Upper lobe of left lung (tissue), 6 donors: ENCODE results near the gene CD274. TPM values are rescaled to one million over a fixed set of nuclear protein-coding genes. Genes with fewer than 3 reads are reported as not detected.

ENCODE experiments used
- ATAC-seq, 2 donors: fragments of 200-7000 bp; cut with Tn5 transposase; one replicate each; pipeline ENCODE4 v1.9.1; 2022; ENCODE audit warnings: mild to moderate bottlenecking in 2 of 2, moderate library complexity in 2 of 2; ENCODE audit not compliant: low FRiP score in 2 of 2
- DNase-seq, 2 donors: peaks; one replicate each; pipeline ENCODE4 v3.0.0-alpha.2; 2019 to 2020
- H3K27ac ChIP-seq, 4 donors: fragments of 200-600 bp; sonication (generic); one replicate each; pipeline ENCODE4 v1.5.1; 2016 to 2019
- H3K27me3 ChIP-seq, 4 donors: fragments of 200-600 bp; sonication (generic); one replicate each; pipeline ENCODE4 v1.5.1; 2017 to 2019
- H3K36me3 ChIP-seq, 4 donors: fragments of 200-600 bp; sonication (generic); one replicate each; pipeline ENCODE4 v1.5.1; 2016 to 2019
- H3K4me1 ChIP-seq, 4 donors: fragments of 200-600 bp; sonication (generic); one replicate each; pipeline ENCODE4 v1.5.1; 2018 to 2019
- H3K4me3 ChIP-seq, 4 donors: fragments of 200-600 bp; sonication (generic); one replicate each; pipeline ENCODE4 v1.5.1; 2017 to 2019; ENCODE audit warnings: mild to moderate bottlenecking in 2 of 4, moderate library complexity in 1 of 4
- H3K9me3 ChIP-seq, 4 donors: fragments of 200-600 bp; sonication (generic); one replicate each; pipeline ENCODE4 v1.5.1; 2018 to 2019
- CTCF ChIP-seq, 6 experiments: fragments of 450-650 bp in 4 of 6; fragments of 200-600 bp in 2 of 6; sonication (generic) in 2 of 6; IDR thresholded peaks; one replicate each; pipeline ENCODE4 v1.5.1; 2016 to 2019; ENCODE audit warnings: antibody characterized with exemption in 6 of 6
- EP300 ChIP-seq, 4 donors: sonication (generic); formaldehyde crosslinking; IDR thresholded peaks; one replicate each; pipeline ENCODE4 v1.5.1; 2017; ENCODE audit warnings: antibody characterized with exemption in 4 of 4, control low read depth in 2 of 4
- POLR2A ChIP-seq, 4 donors: fragments of 450-650 bp; IDR thresholded peaks; one replicate each; pipeline ENCODE4 v1.5.1; 2016 to 2017; ENCODE audit warnings: antibody characterized with exemption in 4 of 4, mild to moderate bottlenecking in 2 of 4
- POLR2AphosphoS5 ChIP-seq, 2 donors: sonication (generic); formaldehyde crosslinking; IDR thresholded peaks; one replicate each; pipeline ENCODE4 v1.5.1; 2017; ENCODE audit warnings: antibody characterized with exemption in 2 of 2
- WGBS, 2 donors: methylation state at CpG; one replicate each; pipeline ENCODE4 v1.1.5; 2017 to 2018; 5-methylcytosine and 5-hydroxymethylcytosine counted together
- total RNA-seq, 6 donors: library from RNA; depleted of rRNA in 4 of 6; stranded (reverse); fragments of >200 nt in 4 of 6; gene quantifications; one replicate each; pipeline versions ENCODE4 v1.1.0 to v1.2.1, GENCODE V29; 2016 to 2021
- donor health status: DM: no; HTN: no; CAD: no; lungs with moderate emphysema.
- donor health status: DM: no; HTN: yes; CAD: no; lungs with severe emphysema.

Gene CD274
- total RNA-seq, 6 donors from 2014 or later: 11.6 to 20.8 (median 14.4) TPM

DNA sequence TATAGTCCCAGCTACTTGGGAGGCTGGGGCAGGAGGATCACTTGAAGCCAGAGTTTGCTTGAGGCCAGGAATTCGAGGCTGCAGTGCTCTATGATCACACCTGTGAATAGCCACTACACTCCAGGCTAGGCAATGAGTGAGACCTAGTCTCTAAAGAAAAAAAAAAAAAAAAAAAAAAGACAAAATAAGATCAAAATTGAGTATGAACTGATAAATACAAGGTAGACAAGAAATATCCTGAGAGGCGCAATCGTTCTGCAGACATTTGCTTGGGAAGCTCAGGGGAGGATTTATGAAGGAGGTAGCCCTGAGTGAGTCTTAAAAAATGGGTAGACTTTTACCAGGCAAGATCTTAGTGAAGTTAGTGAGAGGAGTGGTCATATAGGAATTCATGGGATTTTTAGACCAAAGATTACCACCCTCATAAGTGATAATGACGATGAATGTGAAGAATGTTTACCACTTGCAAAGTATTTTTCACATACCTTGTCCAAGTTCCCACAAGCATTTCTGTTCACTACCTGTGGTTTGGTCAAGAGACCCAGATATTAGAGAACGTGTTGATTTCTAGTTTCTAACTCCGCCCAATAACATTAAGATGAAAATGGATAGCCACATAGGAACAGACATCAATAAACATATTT, 64.4 kb downstream of the CD274 start:
- no peak for TF ChIP-seq POLR2AphosphoS5 (IDR thresholded peaks at IDR 0.05)
- no peak for TF ChIP-seq POLR2A (IDR thresholded peaks at IDR 0.05)
- no peak for TF ChIP-seq EP300 (IDR thresholded peaks at IDR 0.05)
- TF ChIP-seq CTCF (IDR thresholded peaks at IDR 0.05): no peak
- 84 to 92% methylated on average over 6 of the region's 6 CpGs for WGBS, 2 donors
- peaks cover 5 to 24% (median 11%) of the 10 kb centered on the region in 4 donors for H3K4me1 ChIP-seq
- no peak overlapping the region for H3K27ac ChIP-seq
- ATAC-seq (no peak), DNase-seq (no peak)
- H3K27me3 ChIP-seq: no peaks in the 10 kb centered on the region
- no peak overlapping the region for H3K4me3 ChIP-seq
- no peaks in the 10 kb centered on the region for H3K36me3 ChIP-seq
- no peaks in the 10 kb centered on the region for H3K9me3 ChIP-seq

GRCh38 chr9:5515261-5515650, 64.9 kb downstream of the CD274 start:
- no peak overlapping the region for H3K27ac ChIP-seq
- H3K9me3 ChIP-seq: no peaks in the 10 kb centered on the region
- 69 to 72% methylated on average over 4 of the region's 4 CpGs for WGBS, 2 donors
- TF ChIP-seq POLR2A (IDR thresholded peaks at IDR 0.05) (no peak), EP300 (IDR thresholded peaks at IDR 0.05) (no peak), CTCF (IDR thresholded peaks at IDR 0.05) (no peak), POLR2AphosphoS5 (IDR thresholded peaks at IDR 0.05) (no peak)
- no peaks in the 10 kb centered on the region for H3K36me3 ChIP-seq
- no peak for ATAC-seq
- H3K4me3 ChIP-seq: no peak overlapping the region
- peaks cover 0 to 20% (median 8%) of the 10 kb centered on the region in 4 donors for H3K4me1 ChIP-seq
- H3K27me3 ChIP-seq: no peaks in the 10 kb centered on the region
- DNase-seq: no peak

DNA sequence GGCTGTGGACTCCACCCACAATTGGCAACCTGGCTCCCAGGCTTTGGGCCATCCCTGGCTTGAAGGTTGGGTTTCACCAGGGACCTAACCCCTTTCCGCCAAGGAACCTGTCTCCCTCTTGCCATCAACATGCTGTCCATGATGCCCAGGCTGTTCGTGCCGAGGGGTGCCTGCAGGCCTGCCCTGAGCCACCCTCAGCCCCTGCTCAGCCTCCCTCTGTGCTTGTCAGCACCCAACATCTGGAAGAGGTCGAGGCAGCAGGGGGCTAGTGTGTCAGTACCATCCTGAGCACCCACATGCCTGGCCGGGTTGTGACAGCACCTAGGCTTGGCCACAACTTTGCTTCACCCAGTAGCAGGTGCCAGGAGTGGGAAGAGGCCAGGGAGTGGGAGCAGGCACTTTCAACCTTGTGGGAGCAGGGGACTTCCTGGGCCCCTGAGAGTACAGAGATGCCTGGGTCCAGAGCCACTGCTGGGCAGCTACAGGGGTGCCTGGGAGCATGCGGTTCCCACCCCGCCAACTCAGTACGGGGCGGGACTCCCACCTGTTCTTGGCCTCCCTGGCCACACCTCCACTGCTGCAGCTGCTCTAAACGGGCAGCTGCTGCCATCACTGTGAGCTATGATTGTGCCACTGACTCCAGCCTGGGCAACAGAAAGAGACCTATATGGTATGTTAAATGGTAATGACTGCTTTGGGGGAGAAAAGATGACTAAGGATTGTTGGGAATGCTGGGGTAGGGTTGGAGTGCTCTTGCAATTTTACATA, 66.3 kb downstream of the CD274 start:
- Histone ChIP-seq H3K27me3 (no peaks in the 10 kb centered on the region), H3K4me3 (no peak overlapping the region), H3K27ac (no peak overlapping the region), H3K4me1 (peaks cover 0 to 10% (median 0%) of the 10 kb centered on the region in 4 donors), H3K9me3 (no peaks in the 10 kb centered on the region), H3K36me3 (no peaks in the 10 kb centered on the region)
- WGBS, 2 donors: 93 to 95% methylated on average over 8 to 9 of the region's 10 CpGs
- DNase-seq (peak in 1 of 2 donors; percentile 38), ATAC-seq (peak in 1 of 2 donors; percentile 62)
- TF ChIP-seq EP300 (IDR thresholded peaks at IDR 0.05) (no peak), POLR2A (IDR thresholded peaks at IDR 0.05) (no peak), POLR2AphosphoS5 (IDR thresholded peaks at IDR 0.05) (no peak), CTCF (IDR thresholded peaks at IDR 0.05) (no peak)

GRCh38 chr9:5518171-5518936, 68.0 kb downstream of the CD274 start:
- Histone ChIP-seq H3K4me1 (no peaks in the 10 kb centered on the region), H3K36me3 (no peaks in the 10 kb centered on the region), H3K27ac (no peak overlapping the region), H3K27me3 (no peaks in the 10 kb centered on the region), H3K9me3 (no peaks in the 10 kb centered on the region), H3K4me3 (no peak overlapping the region)
- TF ChIP-seq CTCF (IDR thresholded peaks at IDR 0.05): no peak
- no peak for TF ChIP-seq POLR2AphosphoS5 (IDR thresholded peaks at IDR 0.05)
- no peak for TF ChIP-seq EP300 (IDR thresholded peaks at IDR 0.05)
- ATAC-seq: peak in 1 of 2 donors; percentile 60
- DNase-seq: no peak
- WGBS, 2 donors: 45 to 61% methylated on average over 2 of the region's 2 CpGs
